Keratinocyte (primary cell): ENCODE measurements around the gene VAV1. TPM values are rescaled to one million over a fixed set of nuclear protein-coding genes. Genes with fewer than 3 reads are reported as not detected.

Source experiments
- DNase-seq: peaks from one replicate; pipeline ENCODE4 v3.0.0-alpha.2; 2011; ENCODE audit warnings: low read depth, missing footprints, low spot score
- FAIRE-seq: peaks from 2 replicates; lab custom pipeline; 2011; peaks lifted over from hg19 to GRCh38; lab: Jason Lieb, UNC
- H2AFZ ChIP-seq: 2 replicates; pipeline ENCODE4 v1.6.0; 2012; ENCODE audit warnings: low read length, control low read depth, inconsistent platforms; ENCODE audit not compliant: control insufficient read depth
- H3K27ac ChIP-seq: 2 replicates; pipeline ENCODE4 v1.5.1; 2011; ENCODE audit warnings: low read length; ENCODE audit not compliant: control insufficient read depth, insufficient read depth
- H3K27me3 ChIP-seq: 3 replicates; pipeline ENCODE4 v1.6.0; 2011; ENCODE audit warnings: low read length; ENCODE audit not compliant: control insufficient read depth, insufficient read depth; ENCODE audit errors: extremely low read depth
- H3K36me3 ChIP-seq, 2 experiments: 2 replicates in 1 of 2; 3 replicates in 1 of 2; pipeline ENCODE4 v1.5.1; 2011; ENCODE audit warnings: low read length in 2 of 2, mild to moderate bottlenecking in 1 of 2; ENCODE audit not compliant: control insufficient read depth in 2 of 2, insufficient read depth in 2 of 2; ENCODE audit errors: extremely low read depth in 1 of 2
- H3K4me1 ChIP-seq: 3 replicates; pipeline ENCODE4 v1.5.1; 2011; ENCODE audit warnings: low read length; ENCODE audit not compliant: control insufficient read depth, insufficient read depth; ENCODE audit errors: extremely low read depth
- H3K4me2 ChIP-seq: 3 replicates; pipeline ENCODE4 v1.6.0; 2011; ENCODE audit warnings: low read depth, low read length; ENCODE audit not compliant: control insufficient read depth, insufficient read depth; ENCODE audit errors: extremely low read depth
- H3K4me3 ChIP-seq, 3 experiments: fragments of 200-600 bp in 1 of 3; sonication (generic) in 1 of 3; 2 replicates in 2 of 3; 3 replicates in 1 of 3; pipeline ENCODE4 v1.5.1; 2011 to 2016; ENCODE audit warnings: low read length in 3 of 3, mild to moderate bottlenecking in 3 of 3, control low read depth in 2 of 3, inconsistent platforms in 1 of 3, low read depth in 1 of 3, mixed read lengths in 1 of 3, mixed run types in 1 of 3, moderate library complexity in 1 of 3; ENCODE audit not compliant: control insufficient read depth in 2 of 3, insufficient read depth in 2 of 3; ENCODE audit errors: extremely low read depth in 1 of 3
- H3K79me2 ChIP-seq: 2 replicates; pipeline ENCODE4 v1.6.0; 2012; ENCODE audit warnings: low read length; ENCODE audit not compliant: control insufficient read depth, insufficient read depth
- H3K9ac ChIP-seq: 3 replicates; pipeline ENCODE4 v1.6.0; 2011; ENCODE audit warnings: low read length; ENCODE audit not compliant: control insufficient read depth, insufficient read depth; ENCODE audit errors: extremely low read depth
- H3K9me1 ChIP-seq: 3 replicates; pipeline ENCODE4 v1.6.0; 2011; ENCODE audit warnings: low read length; ENCODE audit not compliant: control insufficient read depth, insufficient read depth; ENCODE audit errors: extremely low read depth
- H3K9me3 ChIP-seq: 2 replicates; pipeline ENCODE4 v1.5.1; 2012; ENCODE audit warnings: low read depth, low read length; ENCODE audit not compliant: control insufficient read depth
- H4K20me1 ChIP-seq: 3 replicates; pipeline ENCODE4 v1.6.0; 2011; ENCODE audit warnings: low read length; ENCODE audit not compliant: control insufficient read depth, insufficient read depth; ENCODE audit errors: extremely low read depth
- EZH2 ChIP-seq: IDR thresholded peaks from one replicate; pipeline ENCODE4 v1.6.1; 2012; ENCODE audit warnings: inconsistent platforms, mild to moderate bottlenecking, low read length, moderate library complexity
- dilution Hi-C: fragments of 300-500 bp; cut with MboI; formaldehyde crosslinking; loops from one replicate; pipeline ENCODE4 v1.7.0; 2020; ENCODE audit warnings: low sequenced_read_pairs; ENCODE audit not compliant: extremely low pct_ligation_motif_present
- polyA plus RNA-seq, 5 experiments: library from polyadenylated mRNA; depleted of rRNA in 3 of 5; stranded (reverse) in 3 of 5; stranded (forward) in 1 of 5; unstranded in 1 of 5; fragments of >200 nt; gene quantifications; 1 replicate in 1 of 5; 2 replicates in 3 of 5; 3 replicates in 1 of 5; pipeline versions ENCODE4 v1.2.1 to v1.2.3, GENCODE V29; 2011 to 2012; ENCODE audit warnings: missing spikeins in 2 of 5, low read depth in 1 of 5, low replicate concordance in 1 of 5
- TF ChIP-seq, protein P1 (sequence below), 3 experiments: IDR thresholded peaks in 1 of 3; conservative IDR thresholded peaks in 1 of 3; optimal IDR thresholded peaks in 1 of 3; 2 replicates in 2 of 3; 3 replicates in 1 of 3; pipeline versions ENCODE3 to v1.5.1; 2011; ENCODE audit warnings: low read length in 3 of 3, mild to moderate bottlenecking in 3 of 3, moderate library complexity in 2 of 3, control low read depth in 1 of 3, inconsistent platforms in 1 of 3; ENCODE audit not compliant: insufficient read depth in 2 of 3; ENCODE audit errors: extremely low read depth in 1 of 3

The VAV1 gene
- polyA plus RNA-seq, 1 donor (not counting 4 experiments of a cell fraction or from before 2014, with no cell fraction given), result 0.42 TPM

DNA sequence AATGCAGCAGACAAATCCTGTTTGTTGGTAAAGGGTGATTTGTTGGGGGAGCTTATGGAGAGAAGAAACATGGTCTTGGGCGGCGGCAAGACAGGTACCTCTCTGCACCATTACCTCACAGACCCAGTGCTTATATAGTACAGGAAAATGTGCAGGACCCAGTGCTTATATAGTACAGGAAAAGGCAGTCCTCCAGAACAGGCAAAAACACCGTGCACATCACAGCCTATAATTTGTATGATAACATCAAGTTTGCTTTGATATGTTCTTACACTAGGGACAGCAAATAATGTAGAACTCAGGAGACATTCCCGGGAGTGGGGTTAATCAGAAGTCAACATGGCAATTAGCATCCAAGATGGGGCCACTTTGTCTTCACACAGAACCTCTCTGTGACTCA, 20.9 kb downstream of the VAV1 start:
- no peak for TF ChIP-seq EZH2
- TF ChIP-seq, protein P1, sequence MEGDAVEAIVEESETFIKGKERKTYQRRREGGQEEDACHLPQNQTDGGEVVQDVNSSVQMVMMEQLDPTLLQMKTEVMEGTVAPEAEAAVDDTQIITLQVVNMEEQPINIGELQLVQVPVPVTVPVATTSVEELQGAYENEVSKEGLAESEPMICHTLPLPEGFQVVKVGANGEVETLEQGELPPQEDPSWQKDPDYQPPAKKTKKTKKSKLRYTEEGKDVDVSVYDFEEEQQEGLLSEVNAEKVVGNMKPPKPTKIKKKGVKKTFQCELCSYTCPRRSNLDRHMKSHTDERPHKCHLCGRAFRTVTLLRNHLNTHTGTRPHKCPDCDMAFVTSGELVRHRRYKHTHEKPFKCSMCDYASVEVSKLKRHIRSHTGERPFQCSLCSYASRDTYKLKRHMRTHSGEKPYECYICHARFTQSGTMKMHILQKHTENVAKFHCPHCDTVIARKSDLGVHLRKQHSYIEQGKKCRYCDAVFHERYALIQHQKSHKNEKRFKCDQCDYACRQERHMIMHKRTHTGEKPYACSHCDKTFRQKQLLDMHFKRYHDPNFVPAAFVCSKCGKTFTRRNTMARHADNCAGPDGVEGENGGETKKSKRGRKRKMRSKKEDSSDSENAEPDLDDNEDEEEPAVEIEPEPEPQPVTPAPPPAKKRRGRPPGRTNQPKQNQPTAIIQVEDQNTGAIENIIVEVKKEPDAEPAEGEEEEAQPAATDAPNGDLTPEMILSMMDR (optimal IDR thresholded peaks at IDR 0.05 in 1 of 3, IDR thresholded peaks at IDR 0.05 in 1 of 3, conservative IDR thresholded peaks at IDR 0.05 in 1 of 3; ENCODE audit: extremely low read depth in 1 of 3, insufficient read depth in 2 of 3, low read length in 3 of 3), result no peak

DNA sequence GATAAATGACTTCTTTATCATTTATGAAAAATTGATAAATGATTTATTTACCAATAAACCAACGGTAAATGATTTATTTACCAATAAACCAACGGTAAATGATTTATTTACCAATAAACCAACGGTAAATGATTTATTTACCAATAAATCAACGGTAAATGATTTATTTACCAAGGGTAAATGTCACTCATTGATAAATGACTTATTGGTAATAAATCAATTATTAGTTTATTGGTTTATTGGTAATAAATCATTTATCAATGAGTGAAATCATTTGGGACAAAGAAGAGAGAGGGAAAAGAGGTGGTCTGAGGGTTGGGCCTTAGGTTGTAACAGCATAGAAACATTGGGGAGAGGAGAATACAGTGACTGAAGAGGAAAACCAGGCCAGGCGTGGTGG, 21.5 kb downstream of the VAV1 start:
- dilution Hi-C loops, result no loop called here
- TF ChIP-seq EZH2, result no peak
- TF ChIP-seq, protein P1 (optimal IDR thresholded peaks at IDR 0.05 in 1 of 3, IDR thresholded peaks at IDR 0.05 in 1 of 3, conservative IDR thresholded peaks at IDR 0.05 in 1 of 3; ENCODE audit: extremely low read depth in 1 of 3, insufficient read depth in 2 of 3, low read length in 3 of 3), result no peak
- DNase-seq (no peak), FAIRE-seq (no peak)
- Histone ChIP-seq H2AFZ (no peak overlapping the region), H3K4me2 (no peak overlapping the region), H3K36me3 (no peaks in the 10 kb centered on the region), H3K9me1 (no peaks in the 10 kb centered on the region), H3K9me3 (no peaks in the 10 kb centered on the region), H3K27me3 (no peaks in the 10 kb centered on the region), H3K9ac (no peak overlapping the region), H3K4me3 (no peak overlapping the region), H3K27ac (no peak overlapping the region), H3K79me2 (no peaks in the 10 kb centered on the region), H3K4me1 (no peaks in the 10 kb centered on the region), H4K20me1 (no peaks in the 10 kb centered on the region)

More for the DNA sequence above, 20.9 kb downstream of the VAV1 start:
- H3K4me1 ChIP-seq, result no peaks in the 10 kb centered on the region
- FAIRE-seq (no peak), DNase-seq (no peak)
- no peaks in the 10 kb centered on the region for H3K27me3 ChIP-seq
- H3K4me2 ChIP-seq, result no peak overlapping the region
- no peaks in the 10 kb centered on the region for H4K20me1 ChIP-seq
- H2AFZ ChIP-seq, result no peak overlapping the region
- no peaks in the 10 kb centered on the region for H3K36me3 ChIP-seq
- no peak overlapping the region for H3K4me3 ChIP-seq
- no peak overlapping the region for H3K9ac ChIP-seq
- no peak overlapping the region for H3K27ac ChIP-seq
- no peaks in the 10 kb centered on the region for H3K79me2 ChIP-seq
- no peaks in the 10 kb centered on the region for H3K9me1 ChIP-seq
- dilution Hi-C loops, result no loop called here
- no peaks in the 10 kb centered on the region for H3K9me3 ChIP-seq
